ENCODE results near the gene SMARCD2. TPM values are rescaled to one million over a fixed set of nuclear protein-coding genes. Genes with fewer than 3 reads are reported as not detected.

The SMARCD2 gene
- total and polyA plus RNA-seq, 2 of the 13 experiments (the other 11 are each of a cell fraction or from before 2014, with no cell fraction given): 122 to 150 TPM

- TF ChIP-seq ZNF841 (CRISPR knock-in tag; IDR thresholded peaks at IDR 0.05; ENCODE audit: borderline replicate concordance) (no peak), ZNF296 (CRISPR knock-in tag; conservative IDR thresholded peaks at IDR 0.05) (no peak), HOXA7 (CRISPR knock-in tag; IDR thresholded peaks at IDR 0.05) (0 out of 2 replicates have a peak, but pooled peaks have one; percentile 32), ISL2 (CRISPR knock-in tag; IDR thresholded peaks at IDR 0.05) (no peak), ATF2 (CRISPR knock-in tag; IDR thresholded peaks at IDR 0.05) (no peak), AKAP8 (CRISPR knock-in tag; IDR thresholded peaks at IDR 0.05) (no peak), ZNF512B (CRISPR knock-in tag; IDR thresholded peaks at IDR 0.05; ENCODE audit: borderline replicate concordance) (no peak), ZNF549 (CRISPR knock-in tag; IDR thresholded peaks at IDR 0.05) (no peak)
- Histone ChIP-seq H3K27ac (ENCODE audit: extremely low read length, insufficient read depth, low read length) (no peak overlapping the region), H3K4me3 (replicated peaks in 1 of 3; ENCODE audit: insufficient read depth in 1 of 3, low read depth in 2 of 3, low read length in 3 of 3) (no peak overlapping the region), H3K9ac (ENCODE audit: insufficient read depth, low read depth, low read length) (no peak overlapping the region), H3K9me3 (ENCODE audit: low read length) (no peaks in the 10 kb centered on the region), H3K4me2 (ENCODE audit: low read depth, low read length) (no peak overlapping the region), H3K79me2 (ENCODE audit: insufficient read depth, low read length) (peaks cover 46% of the 10 kb centered on the region), H3K27me3 (ENCODE audit: control insufficient read depth in 1 of 2, insufficient read depth in 2 of 2, low read length in 2 of 2) (no peaks in the 10 kb centered on the region; a peak in 1 of 5 replicates), H3K4me1 (ENCODE audit: insufficient read depth, low read length) (peaks cover 31% of the 10 kb centered on the region), H2AFZ (ENCODE audit: low read length) (no peak overlapping the region), H3K36me3 (replicated peaks in 1 of 2; ENCODE audit: control insufficient read depth in 1 of 2, insufficient read depth in 2 of 2, low read length in 2 of 2) (peaks cover 29 to 47% of the 10 kb centered on the region in 2 experiments), H4K20me1 (ENCODE audit: insufficient read depth, low read length) (peaks cover 12% of the 10 kb centered on the region; the same call in 1 of the 2 replicates)
- in situ Hi-C loops (cut with HindIII; ENCODE audit: extremely low pct_ligation_motif_present, low pct_unique_long_range_greater_than_20kb): no loop called here
- intact Hi-C loops (cut with micrococcal nuclease; ENCODE audit: unreplicated experiment): no loop called here
- ATAC-seq: no peak
- BruUV-seq (replicated peaks): no TSS peak
- WGBS (ENCODE audit: low lambda C conversion rate): 95% methylated on average over 5 of the region's 5 CpGs
- DNase-seq (ENCODE audit: low spot score): no peak
- POLR2A ChIA-PET: interaction anchor here (1.4 to 4.4 kb wide), 3 partner anchors 8 to 64 kb away, joined by 4 to 37 read pairs (median 33); partner anchors contain the start of genes CCDC47, DDX42, FTSJ3 and PSMC5
- FAIRE-seq: no peak
- CTCF ChIA-PET (ENCODE audit: low intra/inter-chr PET ratio, low total read pairs): no interaction called here
These were observed 4.4 kb downstream of the SMARCD2 start for GRCh38 chr17:63837962-63838600.
